A673 (cell line): Measurements from ENCODE around the gene KDM6B.

Source experiments
- CTCF ChIP-seq: fragments of 300-800, 200-600 bp; sonication (generic); conservative IDR thresholded peaks from 2 replicates; pipeline ENCODE4 v1.5.1; 2017; ENCODE audit warnings: low read depth, mild to moderate bottlenecking, antibody characterized with exemption, low read length, moderate library complexity, mixed read lengths
- EZH2 ChIP-seq: fragments of 200-600 bp; sonication (generic); IDR thresholded peaks from 2 replicates; pipeline ENCODE4 v1.6.1; 2017; ENCODE audit warnings: borderline replicate concordance, low read depth, mild to moderate bottlenecking, mixed read lengths, antibody characterized with exemption, low read length; ENCODE audit not compliant: poor library complexity, severe bottlenecking

- TF ChIP-seq EZH2 = no peak
- no peak for TF ChIP-seq CTCF
These were observed 48.1 kb downstream of the KDM6B start for GRCh38 chr17:7882068-7882467.
